Endodermal cell (in vitro differentiated cells): ENCODE data around the gene CREG2. TPM values are rescaled to one million over a fixed set of nuclear protein-coding genes. Genes with fewer than 3 reads are reported as not detected.
A peak's percentile ranks its signal among the peaks of the same experiment; 100 is the strongest.

Source experiments
- DNase-seq: peaks from one replicate; pipeline ENCODE4 v3.0.0-alpha.2; 2017
- H3K27ac ChIP-seq: 2 replicates; pipeline ENCODE4 v1.5.1; 2013; ENCODE audit warnings: mild to moderate bottlenecking, low read depth, low read length, moderate library complexity
- H3K27me3 ChIP-seq: 2 replicates; pipeline ENCODE4 v1.6.1; 2013; ENCODE audit warnings: mild to moderate bottlenecking, low read length, moderate library complexity; ENCODE audit not compliant: insufficient read depth, control insufficient read depth, poor library complexity, severe bottlenecking
- H3K36me3 ChIP-seq: 2 replicates; pipeline ENCODE4 v1.7.0; 2013; ENCODE audit warnings: mild to moderate bottlenecking, low read length, moderate library complexity; ENCODE audit not compliant: control insufficient read depth, insufficient read depth
- H3K4me1 ChIP-seq: one replicate; pipeline ENCODE4 v1.7.0; 2013; ENCODE audit warnings: low read length; ENCODE audit not compliant: control insufficient read depth, insufficient read depth
- H3K4me3 ChIP-seq: 2 replicates; pipeline ENCODE4 v1.5.1; 2013; ENCODE audit warnings: mild to moderate bottlenecking, low read length, moderate library complexity
- H3K9ac ChIP-seq: 2 replicates; pipeline ENCODE4 v1.6.1; 2013; ENCODE audit warnings: mild to moderate bottlenecking, low read length, moderate library complexity; ENCODE audit not compliant: poor library complexity, severe bottlenecking; ENCODE audit errors: extremely low read depth
- H3K9me3 ChIP-seq: 2 replicates; pipeline ENCODE4 v1.6.1; 2013; ENCODE audit warnings: mild to moderate bottlenecking, low read length, moderate library complexity; ENCODE audit not compliant: control insufficient read depth
- H3K27ac Mint-ChIP-seq: 2 replicates; pipeline ENCODE4 v1.8.0; 2020; ENCODE audit warnings: mixed read lengths
- H3K27me3 Mint-ChIP-seq: 2 replicates; pipeline ENCODE4 v1.8.0; 2021; ENCODE audit warnings: mild to moderate bottlenecking, mixed read lengths; ENCODE audit not compliant: insufficient read depth
- H3K36me3 Mint-ChIP-seq: 2 replicates; pipeline ENCODE4 v1.8.0; 2020; ENCODE audit warnings: low read depth, mixed read lengths
- H3K4me1 Mint-ChIP-seq: 2 replicates; pipeline ENCODE4 v1.8.0; 2020; ENCODE audit warnings: mixed read lengths
- H3K4me3 Mint-ChIP-seq: 2 replicates; pipeline ENCODE4 v1.8.0; 2020; ENCODE audit warnings: mild to moderate bottlenecking, moderate library complexity, mixed read lengths
- H3K9me3 Mint-ChIP-seq: 2 replicates; pipeline ENCODE4 v1.8.0; 2020; ENCODE audit warnings: mild to moderate bottlenecking, mixed read lengths
- WGBS, 2 experiments: methylation state at CpG; one replicate each; pipeline versions ENCODE4 v1.1.5 to v1.1.7; 2013; ENCODE audit warnings: missing lambda C conversion rate in 2 of 2, mixed read lengths in 1 of 2; ENCODE audit not compliant: insufficient coverage in 1 of 2, insufficient read length in 1 of 2; 5-methylcytosine and 5-hydroxymethylcytosine counted together
- total RNA-seq, 2 donors: library from RNA; stranded (reverse); fragmentation: NEBNext Ultra II Directional in 1 of 2; extraction: Animal tissue kit (Norgen Biotek cat#: 25700) in 1 of 2; gene quantifications; 2 replicates in 1 of 2; 3 replicates in 1 of 2; pipeline ENCODE4 v1.2.1, GENCODE V29; 2021
- TF ChIP-seq, protein P1 (sequence below): fragments of 200-600 bp; sonication (generic); conservative IDR thresholded peaks from 2 replicates; pipeline ENCODE4 v1.5.0; 2021; ENCODE audit warnings: antibody characterized with exemption, mild to moderate bottlenecking

CREG2 gene
- total RNA-seq, 2 donors from 2014 or later = 0.13 TPM; not detected in 1

DNA sequence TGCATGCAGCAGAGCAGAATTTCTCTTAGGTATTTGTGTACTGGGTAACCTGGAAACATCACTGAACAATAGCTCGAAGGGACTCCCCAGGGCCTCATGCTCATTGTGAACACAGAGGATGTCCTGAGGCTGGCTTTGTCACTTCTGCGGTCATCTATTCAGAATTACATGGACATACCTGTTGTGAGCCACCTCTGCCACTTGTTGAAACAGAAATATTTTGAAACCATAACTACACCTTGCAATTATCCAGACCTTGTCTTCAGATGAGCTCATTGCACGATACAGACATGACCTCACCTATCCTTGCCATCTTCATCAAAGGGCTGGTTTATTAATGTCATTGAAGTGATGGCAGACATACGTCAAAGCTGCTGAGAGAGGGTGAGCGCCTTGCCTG lies 23.4 kb upstream of the CREG2 start:
- Histone ChIP-seq H3K4me1 (no peaks in the 10 kb centered on the region), H3K27ac (no peak overlapping the region), H3K27me3 (no peaks in the 10 kb centered on the region), H3K9me3 (no peaks in the 10 kb centered on the region), H3K36me3 (no peaks in the 10 kb centered on the region), H3K9ac (no peak overlapping the region), H3K4me3 (no peak overlapping the region)
- H3K27me3 Mint-ChIP-seq = peaks cover 9% of the 10 kb centered on the region
- no peaks in the 10 kb centered on the region for H3K36me3 Mint-ChIP-seq
- 88 to 91% methylated on average over 4 to 5 of the region's 5 CpGs for WGBS, 2 experiments
- no peak for DNase-seq
- H3K4me1 Mint-ChIP-seq = no peaks in the 10 kb centered on the region
- no peak overlapping the region for H3K4me3 Mint-ChIP-seq
- no peaks in the 10 kb centered on the region for H3K9me3 Mint-ChIP-seq
- no peak overlapping the region for H3K27ac Mint-ChIP-seq
- TF ChIP-seq, protein P1, sequence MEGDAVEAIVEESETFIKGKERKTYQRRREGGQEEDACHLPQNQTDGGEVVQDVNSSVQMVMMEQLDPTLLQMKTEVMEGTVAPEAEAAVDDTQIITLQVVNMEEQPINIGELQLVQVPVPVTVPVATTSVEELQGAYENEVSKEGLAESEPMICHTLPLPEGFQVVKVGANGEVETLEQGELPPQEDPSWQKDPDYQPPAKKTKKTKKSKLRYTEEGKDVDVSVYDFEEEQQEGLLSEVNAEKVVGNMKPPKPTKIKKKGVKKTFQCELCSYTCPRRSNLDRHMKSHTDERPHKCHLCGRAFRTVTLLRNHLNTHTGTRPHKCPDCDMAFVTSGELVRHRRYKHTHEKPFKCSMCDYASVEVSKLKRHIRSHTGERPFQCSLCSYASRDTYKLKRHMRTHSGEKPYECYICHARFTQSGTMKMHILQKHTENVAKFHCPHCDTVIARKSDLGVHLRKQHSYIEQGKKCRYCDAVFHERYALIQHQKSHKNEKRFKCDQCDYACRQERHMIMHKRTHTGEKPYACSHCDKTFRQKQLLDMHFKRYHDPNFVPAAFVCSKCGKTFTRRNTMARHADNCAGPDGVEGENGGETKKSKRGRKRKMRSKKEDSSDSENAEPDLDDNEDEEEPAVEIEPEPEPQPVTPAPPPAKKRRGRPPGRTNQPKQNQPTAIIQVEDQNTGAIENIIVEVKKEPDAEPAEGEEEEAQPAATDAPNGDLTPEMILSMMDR = no peak

DNA sequence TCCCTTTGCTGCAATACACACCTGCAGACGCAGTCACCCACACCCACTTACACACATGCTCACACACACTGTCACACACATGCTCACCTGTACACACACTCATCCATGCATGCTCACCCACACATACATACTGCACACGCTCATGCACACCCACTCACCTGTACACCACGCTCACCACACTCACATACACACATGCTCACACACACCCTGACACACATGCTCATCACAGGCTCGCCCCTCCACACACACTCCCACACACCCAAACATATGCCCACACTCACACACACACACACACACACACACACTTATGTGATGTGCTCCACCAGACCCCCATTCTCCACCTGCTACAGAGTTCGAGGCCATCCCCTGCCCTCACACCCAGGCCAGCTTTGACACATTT lies 22.8 kb upstream of the CREG2 start:
- H3K27ac Mint-ChIP-seq = no peak overlapping the region
- no peak overlapping the region for H3K27ac ChIP-seq

DNA sequence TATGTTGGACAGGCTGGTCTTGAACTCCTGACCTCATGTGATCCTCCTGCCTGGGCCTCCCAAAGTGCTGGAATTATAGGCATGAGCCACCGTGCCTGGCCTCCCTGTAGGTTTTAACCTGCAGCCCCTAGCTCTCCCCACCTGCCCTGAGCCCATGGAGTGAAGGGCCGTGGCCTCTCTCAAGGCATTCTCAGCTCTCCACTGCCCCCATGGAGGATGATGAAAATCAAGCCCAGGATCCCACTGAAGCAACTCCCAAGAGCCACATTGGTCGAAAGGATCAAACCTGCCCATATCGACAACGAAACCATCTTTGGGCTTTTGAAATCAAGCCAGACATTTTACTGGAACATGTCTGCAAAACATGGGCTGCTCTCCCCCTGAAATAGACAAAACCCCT lies 22.4 kb upstream of the CREG2 start:
- no peak overlapping the region for H3K4me3 ChIP-seq
- H3K9ac ChIP-seq = no peak overlapping the region
- TF ChIP-seq, protein P1 = peak; percentile 42
- H3K36me3 ChIP-seq = no peaks in the 10 kb centered on the region
- DNase-seq = no peak
- no peaks in the 10 kb centered on the region for H3K27me3 ChIP-seq
- no peak overlapping the region for H3K27ac Mint-ChIP-seq
- H3K27ac ChIP-seq = no peak overlapping the region
- 85 to 89% methylated on average over 5 of the region's 5 CpGs for WGBS, 2 experiments
- H3K9me3 Mint-ChIP-seq = no peaks in the 10 kb centered on the region
- no peaks in the 10 kb centered on the region for H3K4me1 ChIP-seq
- no peaks in the 10 kb centered on the region for H3K4me1 Mint-ChIP-seq
- no peaks in the 10 kb centered on the region for H3K9me3 ChIP-seq
- no peaks in the 10 kb centered on the region for H3K36me3 Mint-ChIP-seq
- H3K4me3 Mint-ChIP-seq = no peak overlapping the region
- H3K27me3 Mint-ChIP-seq = peaks cover 9% of the 10 kb centered on the region

More for the DNA sequence above, 22.8 kb upstream of the CREG2 start:
- H3K9me3 ChIP-seq = no peaks in the 10 kb centered on the region
- no peaks in the 10 kb centered on the region for H3K4me1 Mint-ChIP-seq
- H3K4me3 Mint-ChIP-seq = no peak overlapping the region
- 88 to 94% methylated on average over 2 to 5 of the region's 5 CpGs for WGBS, 2 experiments
- no peak overlapping the region for H3K4me3 ChIP-seq
- H3K4me1 ChIP-seq = no peaks in the 10 kb centered on the region
- H3K9me3 Mint-ChIP-seq = no peaks in the 10 kb centered on the region
- no peak overlapping the region for H3K9ac ChIP-seq
- H3K27me3 Mint-ChIP-seq = peaks cover 9% of the 10 kb centered on the region
- no peaks in the 10 kb centered on the region for H3K27me3 ChIP-seq
- no peak for DNase-seq
- TF ChIP-seq, protein P1 = no peak
- no peaks in the 10 kb centered on the region for H3K36me3 ChIP-seq
- H3K36me3 Mint-ChIP-seq = no peaks in the 10 kb centered on the region
